Measurements from ENCODE around the gene FAM25A.
"Not testable (repeated sequence)": the region's sequence is repeated elsewhere in the genome, so short reads cannot be mapped to it uniquely, and the experiment has no call there.

The FAM25A gene

GRCh38 chr10:87020056-87020455, at the start of gene FAM25A:
FAM25A (plus strand) TSS chr10:87020294; CDS start chr10:87020325, 31 bp downstream.
- DNase-seq (ENCODE audit: low read depth): not testable (repeated sequence)

- DNase-seq (ENCODE audit: low read depth): no peak
These were observed 49.2 kb upstream of the FAM25A start for GRCh38 chr10:86970982-86971231.

DNA sequence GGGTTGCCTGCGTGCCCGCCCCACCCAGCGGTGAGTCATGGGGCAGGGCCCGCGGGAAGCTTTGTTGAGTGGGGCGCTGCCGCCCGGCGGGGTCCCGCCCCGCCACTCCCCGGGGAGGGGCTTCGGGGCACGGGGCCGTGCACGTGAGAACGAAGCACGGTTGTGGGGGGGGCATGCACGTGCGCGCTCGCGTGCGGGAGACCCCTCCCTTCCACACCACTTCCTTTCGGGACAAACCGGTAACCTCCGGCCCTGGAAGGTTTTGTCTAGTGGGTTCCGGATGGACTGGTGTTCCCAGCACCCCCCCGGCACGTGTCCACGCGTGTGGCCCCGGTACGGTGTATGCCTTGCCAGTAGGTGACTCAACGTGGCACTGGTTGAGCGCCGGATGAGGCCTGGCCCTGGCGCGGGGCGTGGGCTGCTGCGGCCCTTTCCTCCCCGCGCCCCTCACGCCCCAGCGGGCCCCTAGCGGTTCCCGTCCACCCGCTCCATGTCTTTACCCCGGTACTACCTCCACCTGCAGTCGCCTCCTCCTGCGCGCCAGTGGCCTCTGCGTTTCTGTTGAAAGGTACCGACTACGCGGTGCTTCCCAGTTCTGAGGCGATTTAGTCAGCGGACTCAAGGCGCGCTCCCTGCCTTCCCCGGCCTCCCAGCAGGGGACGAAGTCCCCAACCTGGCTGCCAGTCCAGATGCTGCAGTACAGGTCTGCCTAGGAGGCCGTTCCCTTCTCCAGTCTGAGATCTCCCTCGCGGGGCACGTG, 48.7 kb upstream of the FAM25A start:
- peak; percentile 81 for DNase-seq (ENCODE audit: low read depth)

DNA sequence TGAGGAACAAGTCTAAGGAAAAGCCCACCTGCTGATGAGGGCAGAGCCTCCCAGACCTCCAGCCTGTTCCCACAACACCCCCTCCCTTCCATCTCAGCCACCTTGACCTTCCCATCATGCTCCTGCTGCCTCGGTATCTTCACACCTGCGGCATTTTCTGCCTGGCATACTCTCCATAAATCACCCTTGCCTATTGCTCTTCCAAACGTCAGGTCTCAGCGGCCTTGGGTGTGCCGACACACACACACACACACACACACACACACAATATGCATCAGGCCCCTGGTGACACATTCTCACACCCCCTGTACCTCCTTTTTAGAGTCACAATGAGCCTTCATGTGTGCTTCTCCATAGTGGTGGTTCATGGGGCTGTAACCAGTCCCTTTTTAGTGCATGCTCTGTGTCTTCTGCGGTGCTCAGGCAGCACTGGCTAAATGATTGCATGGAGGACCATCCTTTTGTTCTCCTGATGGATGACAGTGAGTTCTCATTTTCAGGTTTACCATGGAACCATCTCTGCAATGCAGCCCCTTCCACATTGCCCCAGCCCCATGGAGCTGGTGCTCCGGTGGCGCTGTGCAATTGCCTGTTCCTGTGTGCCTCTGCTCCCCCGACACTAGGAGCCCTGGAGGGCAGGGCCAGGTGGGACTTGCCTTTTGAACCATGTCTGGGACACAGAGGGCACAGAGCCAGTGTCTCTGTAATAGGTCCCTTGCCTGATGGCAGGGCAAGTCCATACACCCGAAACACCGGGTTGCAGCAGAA, 47.3 kb upstream of the FAM25A start:
- DNase-seq (ENCODE audit: low read depth): no peak

DNA sequence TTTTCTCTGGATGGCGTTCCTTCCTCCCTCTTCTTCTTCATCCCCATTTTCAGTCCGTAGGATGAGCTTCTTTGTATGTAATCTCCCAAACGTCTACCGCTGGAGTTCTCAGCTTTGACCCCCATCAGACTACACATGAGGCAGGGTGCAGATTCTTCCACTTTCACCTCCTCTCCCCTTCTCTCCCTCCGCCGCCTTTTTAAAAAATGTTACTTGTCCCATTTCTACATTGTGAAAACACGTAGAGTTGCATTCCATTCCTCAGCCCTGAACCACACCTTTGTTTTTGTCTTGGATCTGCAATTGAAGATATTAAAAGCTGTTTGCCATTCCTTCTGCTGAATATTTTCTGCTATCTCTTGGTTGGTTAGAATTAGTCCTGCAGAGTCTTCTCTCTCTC, 45.6 kb upstream of the FAM25A start:
- no peak for DNase-seq (ENCODE audit: low read depth)

- no peak for DNase-seq (ENCODE audit: low read depth)
These were observed 43.6 kb upstream of the FAM25A start for GRCh38 chr10:86976362-86977056.

DNA sequence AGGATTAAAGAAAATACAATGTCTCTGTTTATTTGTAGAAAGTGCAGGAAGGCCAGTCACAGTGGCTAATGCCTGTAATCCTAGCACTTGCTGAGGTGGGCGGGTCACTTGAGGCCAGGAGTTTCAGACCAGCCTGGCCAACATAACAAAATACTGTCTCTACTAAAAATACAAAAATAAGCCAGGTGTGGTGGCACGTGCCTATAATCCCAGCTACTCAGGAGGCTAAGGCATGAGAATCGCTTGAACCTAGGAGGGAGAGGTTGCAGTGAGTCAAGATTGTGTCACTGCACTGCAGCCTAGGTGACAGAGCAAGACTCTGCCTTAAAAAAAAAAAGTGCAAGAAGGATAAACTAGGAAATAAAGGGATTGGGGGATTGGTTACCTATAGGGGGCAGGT, 41.6 kb upstream of the FAM25A start:
- DNase-seq (ENCODE audit: low read depth): not testable (repeated sequence)

DNA sequence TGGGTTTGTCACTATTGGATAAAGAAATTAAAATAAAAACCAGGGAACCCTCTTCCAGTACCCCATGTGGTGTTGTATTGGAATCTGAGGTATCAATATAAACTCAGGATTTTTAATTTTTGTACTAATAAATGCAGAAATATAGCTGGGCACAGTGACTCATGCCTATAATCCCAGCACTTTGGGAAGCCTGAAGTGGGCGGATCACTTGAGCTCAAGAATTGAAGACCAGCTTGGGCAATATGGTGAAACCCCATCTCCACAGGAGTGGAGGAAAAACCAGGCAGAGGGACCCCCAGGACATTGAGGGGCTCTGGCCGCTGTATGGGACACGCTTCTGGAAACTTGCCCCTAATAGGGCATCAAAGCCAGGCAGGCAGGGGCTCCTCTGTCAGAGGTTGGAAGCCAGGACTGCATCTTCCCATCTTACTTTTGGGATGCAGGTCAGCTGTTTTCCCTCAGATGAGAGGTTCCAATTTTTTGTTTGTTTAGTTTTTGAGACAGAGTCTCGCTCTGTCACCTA, 40.7 kb upstream of the FAM25A start:
- DNase-seq (ENCODE audit: low read depth): no peak

GRCh38 chr10:86979977-86980448, 40.1 kb upstream of the FAM25A start:
- DNase-seq (ENCODE audit: low read depth): no peak

GRCh38 chr10:86981020-86981419, 39.1 kb upstream of the FAM25A start:
- not testable (repeated sequence) for DNase-seq (ENCODE audit: low read depth)

- no peak for DNase-seq (ENCODE audit: low read depth)
These were observed 38.4 kb upstream of the FAM25A start for GRCh38 chr10:86981716-86982115.

GRCh38 chr10:86984498-86984897, 35.6 kb upstream of the FAM25A start:
- DNase-seq (ENCODE audit: low read depth): not testable (repeated sequence)

GRCh38 chr10:86988520-86988919, 31.6 kb upstream of the FAM25A start:
- DNase-seq (ENCODE audit: low read depth): no peak

DNA sequence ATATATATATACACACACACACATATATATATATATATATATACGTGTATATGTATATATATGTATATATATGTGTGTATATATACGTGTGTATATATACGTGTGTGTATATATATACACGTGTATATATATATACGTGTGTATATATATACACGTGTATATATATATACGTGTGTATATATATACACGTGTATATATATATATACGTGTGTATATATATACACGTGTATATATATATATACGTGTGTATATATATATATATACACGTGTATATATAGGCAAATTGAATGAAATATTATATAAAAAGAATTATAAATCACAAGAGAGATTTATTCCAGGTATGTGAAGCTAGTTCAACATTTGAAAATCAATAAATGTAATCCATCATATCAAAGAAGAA, 28.7 kb upstream of the FAM25A start:
- not testable (repeated sequence) for DNase-seq (ENCODE audit: low read depth)

- no peak for DNase-seq (ENCODE audit: low read depth)
These were observed 27.6 kb upstream of the FAM25A start for GRCh38 chr10:86992456-86992855.

- DNase-seq (ENCODE audit: low read depth): no peak
These were observed 27.2 kb upstream of the FAM25A start for GRCh38 chr10:86992929-86993328.

GRCh38 chr10:86999802-87000403, 20.2 kb upstream of the FAM25A start:
- not testable (repeated sequence) for DNase-seq (ENCODE audit: low read depth)

DNA sequence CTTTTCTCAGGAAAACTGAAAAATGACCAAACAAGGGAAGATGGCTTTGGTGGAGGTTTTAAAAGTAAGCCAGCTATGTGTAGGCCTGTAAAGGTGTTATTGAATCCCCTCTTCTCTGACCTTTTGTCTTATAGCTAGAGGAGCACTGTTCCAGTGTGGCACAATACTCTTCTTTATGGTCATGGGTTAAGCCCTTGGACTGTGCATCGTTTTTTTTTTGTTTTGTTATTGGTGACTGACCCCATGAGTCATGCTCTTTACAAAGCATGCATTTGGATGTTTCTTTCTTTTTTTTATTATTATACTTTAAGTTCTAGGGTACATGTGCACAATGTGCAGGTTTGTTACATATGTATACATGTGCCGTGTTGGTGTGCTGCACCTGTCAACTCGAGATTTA, 19.6 kb upstream of the FAM25A start:
- DNase-seq (ENCODE audit: low read depth): no peak

DNA sequence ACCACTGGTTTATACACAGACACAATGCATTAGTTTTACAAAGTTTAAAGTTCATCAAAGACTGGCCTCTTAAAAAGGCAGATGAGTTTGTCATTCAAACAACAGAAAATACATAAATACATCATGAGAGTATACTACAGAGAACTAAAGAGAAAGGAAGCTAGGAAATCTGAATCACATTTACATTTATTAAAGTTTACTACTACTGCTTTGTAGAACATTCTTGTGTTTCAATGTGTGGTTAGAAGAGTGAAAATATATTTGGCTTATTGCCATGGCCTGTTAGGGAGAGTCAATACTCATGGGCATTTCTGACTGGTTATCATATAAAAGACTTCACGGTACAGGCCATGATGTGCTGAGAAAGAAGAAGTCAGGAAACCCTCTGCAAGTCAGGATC, 13.0 kb upstream of the FAM25A start:
- DNase-seq (ENCODE audit: low read depth): not testable (repeated sequence)

DNA sequence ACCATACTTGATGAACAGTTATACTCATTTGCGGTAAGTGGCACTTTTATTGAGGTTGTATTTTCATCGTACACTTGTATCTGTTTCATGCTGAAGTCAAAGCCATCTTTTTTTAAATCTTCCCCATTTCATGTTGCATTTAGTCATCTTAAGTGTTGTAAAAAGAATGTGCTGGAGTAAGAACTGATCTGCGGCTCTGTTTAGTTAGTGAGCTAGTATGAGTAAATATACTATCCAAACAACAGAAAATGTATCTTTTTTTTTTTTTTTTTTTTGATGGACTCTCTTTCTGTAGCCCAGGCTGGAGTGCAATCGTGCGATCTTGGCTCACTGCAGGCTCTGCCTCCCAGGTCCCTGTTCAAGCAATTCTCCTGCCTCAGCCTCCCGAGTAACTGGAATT, 12.4 kb upstream of the FAM25A start:
- not testable (repeated sequence) for DNase-seq (ENCODE audit: low read depth)

GRCh38 chr10:87008303-87008702, 11.8 kb upstream of the FAM25A start:
- not testable (repeated sequence) for DNase-seq (ENCODE audit: low read depth)

- DNase-seq (ENCODE audit: low read depth): not testable (repeated sequence)
These were observed 10.9 kb upstream of the FAM25A start for GRCh38 chr10:87009134-87009696.

Measured in activated T-cell treated with anti-CD3 and anti-CD28 coated beads for 24 hours (primary cell).